Measurements from ENCODE around the gene C2CD2.

C2CD2 gene

DNA sequence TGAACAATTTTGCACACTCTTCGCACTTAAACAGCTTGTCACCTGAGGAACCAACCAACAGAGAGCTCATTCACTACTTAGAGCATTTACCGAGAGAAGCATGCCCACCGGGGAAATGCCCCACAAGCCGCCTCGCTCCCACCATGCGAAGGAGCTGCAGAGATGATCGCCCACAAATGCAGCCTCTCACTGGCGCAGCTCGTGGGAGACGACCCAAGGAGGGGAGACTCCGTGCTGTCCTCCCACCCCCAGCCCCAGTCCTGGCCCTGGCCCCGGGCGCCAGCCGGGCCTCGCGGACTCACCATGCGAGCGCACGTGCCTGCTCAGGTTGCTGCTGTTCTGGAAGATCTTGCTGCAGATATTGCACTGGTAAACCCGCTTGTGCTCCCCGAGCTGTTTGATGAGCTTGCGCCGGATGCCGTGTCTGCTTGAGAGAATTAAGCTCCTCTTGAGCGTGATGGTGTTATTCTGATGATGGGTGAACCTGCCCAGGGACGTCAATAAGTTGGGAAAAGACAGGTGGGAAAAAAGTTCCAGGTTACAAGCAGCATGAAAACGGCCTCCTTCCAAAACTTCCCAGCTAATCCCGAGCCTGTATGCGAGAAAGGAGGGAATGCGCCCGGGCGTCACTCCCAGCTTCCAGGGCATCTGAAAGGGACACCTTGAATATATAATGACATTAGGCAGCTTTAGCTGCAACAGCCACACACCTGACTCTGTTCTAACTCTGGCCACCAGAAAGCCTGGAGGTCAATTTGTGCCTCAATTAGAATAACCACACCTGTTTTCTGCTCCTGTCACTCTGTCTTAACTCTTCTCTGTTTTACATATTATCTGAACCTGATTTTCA, 117.4 kb downstream of the C2CD2 start:
- no peak for DNase-seq

GRCh38 chr21:41835711-41836154, 118.1 kb downstream of the C2CD2 start:
- DNase-seq, result no peak

Data from activated naive CD4-positive, alpha-beta T cell treated with Interleukin-2 at 50 U/mL for 16 hours (primary cell).